8988T (cell line): ENCODE results near the gene CTTNBP2.

Experiments used
- DNase-seq: peaks from one replicate; pipeline ENCODE4 v3.0.0; 2011

The CTTNBP2 gene

GRCh38 chr7:117679120-117679519 lies 194.1 kb downstream of the CTTNBP2 start:
- DNase-seq, result no peak

GRCh38 chr7:117675497-117676435 lies 197.5 kb downstream of the CTTNBP2 start:
- DNase-seq, result no peak

- no peak for DNase-seq
Observed at GRCh38 chr7:117674617-117675016, 198.6 kb downstream of the CTTNBP2 start.

- DNase-seq, result no peak
Observed at GRCh38 chr7:117673839-117674238, 199.4 kb downstream of the CTTNBP2 start.

- DNase-seq, result no peak
Observed at GRCh38 chr7:117673367-117673766, 199.9 kb downstream of the CTTNBP2 start.

- no peak for DNase-seq
Observed at GRCh38 chr7:117672453-117672852, 200.8 kb downstream of the CTTNBP2 start.

- no peak for DNase-seq
Observed at GRCh38 chr7:117669818-117670217, 203.4 kb downstream of the CTTNBP2 start.

GRCh38 chr7:117667456-117667855 lies 205.8 kb downstream of the CTTNBP2 start:
- DNase-seq, result no peak

GRCh38 chr7:117666689-117667088 lies 206.6 kb downstream of the CTTNBP2 start:
- DNase-seq, result no peak

- DNase-seq, result no peak
Observed at GRCh38 chr7:117666031-117666430, 207.2 kb downstream of the CTTNBP2 start.

GRCh38 chr7:117665368-117665767 lies 207.9 kb downstream of the CTTNBP2 start:
- DNase-seq, result no peak

- DNase-seq, result no peak
Observed at GRCh38 chr7:117664047-117664446, 209.2 kb downstream of the CTTNBP2 start.

GRCh38 chr7:117661328-117661727 lies 211.9 kb downstream of the CTTNBP2 start:
- DNase-seq, result no peak
